Stomach (tissue), 9 donors: ENCODE results near the gene CYP4F3. TPM values are rescaled to one million over a fixed set of nuclear protein-coding genes. Genes with fewer than 3 reads are reported as not detected.

Experiments
- DNase-seq, 2 donors: peaks; one replicate each; pipeline versions ENCODE4 v3.0.0 to v3.0.0-alpha.2; 2013 to 2019
- H3K27ac ChIP-seq, 5 donors: fragments of 200-600 bp in 4 of 5; sonication (generic) in 4 of 5; one replicate each; pipeline ENCODE4 v1.5.1; 2013 to 2019; ENCODE audit warnings: mild to moderate bottlenecking in 1 of 5, moderate library complexity in 1 of 5
- H3K27me3 ChIP-seq, 3 donors: fragments of 200-600 bp; sonication (generic); one replicate each; pipeline ENCODE4 v1.5.1; 2017 to 2019; ENCODE audit warnings: mixed run types in 1 of 3
- H3K36me3 ChIP-seq, 4 donors: fragments of 200-600 bp; sonication (generic); 1 replicate in 3 of 4; 2 replicates in 1 of 4; pipeline ENCODE4 v1.5.1; 2016 to 2019
- H3K4me1 ChIP-seq, 4 donors: fragments of 200-600 bp; sonication (generic); one replicate each; pipeline ENCODE4 v1.5.1; 2016 to 2019
- H3K4me3 ChIP-seq, 4 donors: fragments of 200-600 bp; sonication (generic) in 3 of 4; one replicate each; pipeline ENCODE4 v1.5.1; 2016 to 2019; ENCODE audit warnings: mild to moderate bottlenecking in 1 of 4
- H3K9me3 ChIP-seq, 4 donors: fragments of 200-600 bp; sonication (generic); one replicate each; pipeline ENCODE4 v1.5.1; 2016 to 2019
- EP300 ChIP-seq: sonication (generic); formaldehyde crosslinking; IDR thresholded peaks from one replicate; pipeline ENCODE4 v1.6.1; 2017; ENCODE audit warnings: antibody characterized with exemption
- POLR2A ChIP-seq, 4 donors: fragments of 450-650 bp; IDR thresholded peaks; one replicate each; pipeline ENCODE4 v1.6.1; 2016; ENCODE audit warnings: antibody characterized with exemption in 4 of 4, control low read depth in 2 of 4, mild to moderate bottlenecking in 1 of 4, moderate library complexity in 1 of 4
- POLR2AphosphoS5 ChIP-seq, 3 donors: sonication (generic); formaldehyde crosslinking; IDR thresholded peaks; one replicate each; pipeline ENCODE4 v1.6.1; 2016; ENCODE audit warnings: antibody characterized with exemption in 3 of 3
- WGBS, 5 donors: extraction: QIAGEN DNeasy Blood & Tissue Kit in 3 of 5; methylation state at CpG; one replicate each; pipeline versions ENCODE4 v1.1.5 to v1.1.7; 2013 to 2018; 5-methylcytosine and 5-hydroxymethylcytosine counted together
- intact Hi-C: fragments of 100-400 bp; cut with DNase I; formaldehyde crosslinking; loops from one replicate; pipeline ENCODE4 v1.15.1; 2023; ENCODE audit warnings: low total_unique reads
- polyA plus RNA-seq, 3 donors: library from polyadenylated mRNA; stranded (reverse); fragments of 200-250 nt; gene quantifications; one replicate each; pipeline ENCODE4 v1.2.3, GENCODE V29; 2013
- total RNA-seq, 5 donors: library from RNA; depleted of rRNA; stranded (reverse); fragments of >200 nt; gene quantifications; one replicate each; pipeline versions ENCODE4 v1.1.0 to v1.2.3, GENCODE V29; 2014 to 2016
- TF ChIP-seq, protein P1 (sequence below), 7 experiments: fragments of 450-650 bp in 4 of 7; fragments of 200-600 bp in 3 of 7; sonication (generic) in 3 of 7; IDR thresholded peaks; one replicate each; pipeline ENCODE4 v1.5.1; 2016 to 2019; ENCODE audit warnings: antibody characterized with exemption in 7 of 7, control low read depth in 2 of 7, mild to moderate bottlenecking in 1 of 7
- donor health status: healthy with polysubstance abuse.
- donor health status: Bipolar disorder and iron deficiency.
- donor health status: healthy.

The CYP4F3 gene
- total and polyA plus RNA-seq, 8 donors, result 0.25 to 100 (median 5.4) TPM

GRCh38 chr19:15629003-15629880 lies 11.5 kb upstream of the CYP4F3 start:
- peaks cover 0 to 34% (median 8%) of the 10 kb centered on the region in 3 donors for H3K27me3 ChIP-seq
- WGBS, 5 donors, result 0 to 17% (median 9%) methylated on average over 12 to 25 of the region's 25 CpGs
- H3K27ac ChIP-seq, result no peak overlapping the region
- TF ChIP-seq POLR2A (IDR thresholded peaks at IDR 0.05) (no peak), POLR2AphosphoS5 (IDR thresholded peaks at IDR 0.05) (peak in 1 of 3 donors; percentile 33), EP300 (no peak)
- TF ChIP-seq, protein P1, sequence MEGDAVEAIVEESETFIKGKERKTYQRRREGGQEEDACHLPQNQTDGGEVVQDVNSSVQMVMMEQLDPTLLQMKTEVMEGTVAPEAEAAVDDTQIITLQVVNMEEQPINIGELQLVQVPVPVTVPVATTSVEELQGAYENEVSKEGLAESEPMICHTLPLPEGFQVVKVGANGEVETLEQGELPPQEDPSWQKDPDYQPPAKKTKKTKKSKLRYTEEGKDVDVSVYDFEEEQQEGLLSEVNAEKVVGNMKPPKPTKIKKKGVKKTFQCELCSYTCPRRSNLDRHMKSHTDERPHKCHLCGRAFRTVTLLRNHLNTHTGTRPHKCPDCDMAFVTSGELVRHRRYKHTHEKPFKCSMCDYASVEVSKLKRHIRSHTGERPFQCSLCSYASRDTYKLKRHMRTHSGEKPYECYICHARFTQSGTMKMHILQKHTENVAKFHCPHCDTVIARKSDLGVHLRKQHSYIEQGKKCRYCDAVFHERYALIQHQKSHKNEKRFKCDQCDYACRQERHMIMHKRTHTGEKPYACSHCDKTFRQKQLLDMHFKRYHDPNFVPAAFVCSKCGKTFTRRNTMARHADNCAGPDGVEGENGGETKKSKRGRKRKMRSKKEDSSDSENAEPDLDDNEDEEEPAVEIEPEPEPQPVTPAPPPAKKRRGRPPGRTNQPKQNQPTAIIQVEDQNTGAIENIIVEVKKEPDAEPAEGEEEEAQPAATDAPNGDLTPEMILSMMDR (IDR thresholded peaks at IDR 0.05), result peak in 6 of 7 experiments; percentile 87 to 97 (median 94)
- no peaks in the 10 kb centered on the region for H3K36me3 ChIP-seq
- H3K9me3 ChIP-seq, result no peaks in the 10 kb centered on the region
- peak; percentile 89 to 90 for DNase-seq
- peaks cover 0 to 8% (median 4%) of the 10 kb centered on the region in 4 donors for H3K4me1 ChIP-seq
- H3K4me3 ChIP-seq, result no peak overlapping the region
- intact Hi-C loops, result loop anchor here (10.0 kb wide), 1 partner anchor 556 kb away; the partner anchor contains the start of gene FAM32A

DNA sequence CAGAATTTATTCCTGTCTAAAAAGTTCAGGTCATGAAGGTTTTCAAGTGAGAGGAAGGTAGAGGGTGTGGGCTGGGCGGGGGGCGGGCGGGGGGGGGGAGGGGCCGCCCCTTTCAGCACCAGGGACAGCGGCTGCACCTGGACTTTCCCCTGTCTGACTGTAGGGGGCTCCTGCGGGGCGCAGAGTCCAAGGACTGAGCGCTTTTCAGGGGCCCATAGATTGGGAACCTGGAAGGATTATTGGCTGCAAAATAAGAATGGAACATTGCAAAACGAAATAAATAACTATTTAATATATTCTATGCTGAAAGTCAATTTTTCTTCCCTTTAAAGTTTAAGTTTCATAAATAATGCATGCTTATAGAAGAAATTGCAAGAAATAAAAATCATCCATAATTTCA lies 8.9 kb upstream of the CYP4F3 start:
- TF ChIP-seq, protein P1 (IDR thresholded peaks at IDR 0.05), result peak in 2 of 7 experiments; percentile 22 to 24
- TF ChIP-seq POLR2A (IDR thresholded peaks at IDR 0.05) (no peak), POLR2AphosphoS5 (IDR thresholded peaks at IDR 0.05) (no peak), EP300 (no peak)
- no peaks in the 10 kb centered on the region for H3K36me3 ChIP-seq
- H3K4me1 ChIP-seq, result peaks cover 0 to 15% (median 4%) of the 10 kb centered on the region in 4 donors
- intact Hi-C loops, result no loop called here
- H3K27me3 ChIP-seq, result peaks cover 0 to 30% (median 8%) of the 10 kb centered on the region in 3 donors
- WGBS, 5 donors, result 1 to 6% (median 2%) methylated on average over 8 to 9 of the region's 9 CpGs
- H3K4me3 ChIP-seq, result no peak overlapping the region
- no peak overlapping the region for H3K27ac ChIP-seq
- DNase-seq, result peak in 1 of 2 donors; percentile 15
- no peaks in the 10 kb centered on the region for H3K9me3 ChIP-seq

DNA sequence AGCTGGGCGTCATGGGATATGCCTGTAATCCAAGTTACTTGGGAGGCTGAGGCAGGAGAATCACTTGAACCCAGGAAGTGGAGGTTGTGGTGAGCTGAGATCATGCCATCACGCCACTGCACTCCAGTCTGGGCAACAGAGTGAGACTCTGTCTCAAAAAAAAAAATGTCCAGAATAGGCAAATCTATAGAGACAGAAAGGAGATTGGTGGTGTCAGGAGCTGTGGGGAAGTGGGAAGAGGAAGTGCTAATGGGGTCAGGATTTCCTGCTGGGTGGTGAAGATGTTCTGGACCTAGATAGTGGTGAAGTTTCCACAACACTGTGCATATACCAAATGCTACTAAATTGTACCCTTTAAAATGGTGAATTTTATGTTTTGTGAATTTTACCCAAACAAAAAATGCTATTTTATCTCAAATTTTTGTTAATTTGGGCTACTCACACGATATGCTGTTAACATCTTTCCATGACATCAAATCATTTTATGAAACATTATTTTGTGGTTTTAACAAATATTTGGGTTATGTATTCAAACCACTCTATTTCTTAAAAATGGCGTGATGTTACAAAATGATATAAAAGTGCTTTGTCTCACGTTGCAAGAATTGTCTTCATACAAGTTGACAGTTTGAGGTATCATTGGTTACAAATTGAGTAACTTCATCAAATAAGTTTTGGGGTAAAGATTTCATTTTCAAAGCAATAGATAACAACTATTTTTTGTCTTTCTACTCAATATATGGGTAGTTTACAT lies 7.4 kb upstream of the CYP4F3 start:
- WGBS, 5 donors, result 50 to 63% (median 55%) methylated on average over 5 of the region's 5 CpGs
- no peak for DNase-seq
- no peaks in the 10 kb centered on the region for H3K9me3 ChIP-seq
- no peak overlapping the region for H3K4me3 ChIP-seq
- no peaks in the 10 kb centered on the region for H3K36me3 ChIP-seq
- peaks cover 0 to 15% (median 4%) of the 10 kb centered on the region in 4 donors for H3K4me1 ChIP-seq
- H3K27ac ChIP-seq, result no peak overlapping the region
- TF ChIP-seq, protein P1 (IDR thresholded peaks at IDR 0.05), result no peak
- no peak for TF ChIP-seq EP300
- TF ChIP-seq POLR2AphosphoS5 (IDR thresholded peaks at IDR 0.05), result no peak
- no peak for TF ChIP-seq POLR2A (IDR thresholded peaks at IDR 0.05)
- intact Hi-C loops, result no loop called here
- H3K27me3 ChIP-seq, result peaks cover 0 to 24% (median 8%) of the 10 kb centered on the region in 3 donors

DNA sequence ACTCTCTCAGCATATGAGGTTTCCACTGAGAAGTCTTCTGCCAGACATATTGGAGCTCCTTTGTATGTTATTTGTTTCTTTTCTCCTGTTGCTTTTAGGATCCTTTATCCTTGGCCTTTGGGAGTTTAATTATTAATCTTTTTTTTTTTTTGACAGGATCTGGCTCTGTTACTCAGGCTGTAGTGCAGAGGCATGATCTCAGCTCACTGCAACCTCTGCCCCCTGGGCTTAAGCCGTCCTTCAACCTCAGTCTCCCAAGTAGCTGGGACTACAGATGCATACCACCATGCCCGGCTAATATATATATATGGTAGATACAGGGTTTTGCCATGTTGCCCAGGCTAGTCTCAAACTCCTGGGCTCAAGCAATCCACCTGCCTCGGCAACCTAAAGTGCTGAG lies 6.6 kb upstream of the CYP4F3 start:
- no peak overlapping the region for H3K27ac ChIP-seq
- no peak overlapping the region for H3K4me3 ChIP-seq
- H3K36me3 ChIP-seq, result no peaks in the 10 kb centered on the region
- peaks cover 0 to 11% (median 2%) of the 10 kb centered on the region in 4 donors for H3K4me1 ChIP-seq
- H3K9me3 ChIP-seq, result no peaks in the 10 kb centered on the region
- no peak for DNase-seq
- H3K27me3 ChIP-seq, result peaks cover 0 to 15% (median 4%) of the 10 kb centered on the region in 3 donors
- intact Hi-C loops, result no loop called here
- 53 to 67% (median 60%) methylated on average over 3 of the region's 3 CpGs for WGBS, 5 donors
- TF ChIP-seq EP300 (no peak), POLR2AphosphoS5 (IDR thresholded peaks at IDR 0.05) (no peak), POLR2A (IDR thresholded peaks at IDR 0.05) (no peak)
- TF ChIP-seq, protein P1 (IDR thresholded peaks at IDR 0.05), result no peak
